Liver (tissue), 9 donors: ENCODE data around the gene CARMIL1. TPM values are rescaled to one million over a fixed set of nuclear protein-coding genes. Genes with fewer than 3 reads are reported as not detected.

Source experiments
- DNase-seq: peaks from one replicate; pipeline ENCODE4 v3.0.0-alpha.2; 2017; ENCODE audit warnings: low spot score
- H3K27ac ChIP-seq, 2 donors: one replicate each; pipeline ENCODE4 v1.7.0; 2013; ENCODE audit warnings: inconsistent platforms in 2 of 2, low read length in 2 of 2, control low read depth in 1 of 2, low read depth in 1 of 2, mild to moderate bottlenecking in 1 of 2
- H3K27me3 ChIP-seq, 4 donors: one replicate each; pipeline versions ENCODE4 v1.6.1 to v1.7.0; 2013; ENCODE audit warnings: low read length in 3 of 4, inconsistent platforms in 1 of 4, mild to moderate bottlenecking in 1 of 4, moderate library complexity in 1 of 4; ENCODE audit not compliant: control insufficient read depth in 4 of 4, insufficient read depth in 4 of 4
- H3K36me3 ChIP-seq, 4 donors: one replicate each; pipeline versions ENCODE4 v1.6.1 to v1.7.0; 2013; ENCODE audit warnings: low read length in 3 of 4, mild to moderate bottlenecking in 3 of 4, low read depth in 1 of 4, moderate library complexity in 1 of 4; ENCODE audit not compliant: control insufficient read depth in 4 of 4, insufficient read depth in 3 of 4
- H3K4me1 ChIP-seq, 4 donors: one replicate each; pipeline versions ENCODE4 v1.6.1 to v1.7.0; 2013; ENCODE audit warnings: low read length in 3 of 4, mild to moderate bottlenecking in 3 of 4, moderate library complexity in 1 of 4; ENCODE audit not compliant: control insufficient read depth in 4 of 4, insufficient read depth in 4 of 4
- H3K4me3 ChIP-seq, 3 donors: one replicate each; pipeline versions ENCODE4 v1.6.1 to v1.7.0; 2013; ENCODE audit warnings: low read length in 3 of 3, control low read depth in 1 of 3, low read depth in 1 of 3, mild to moderate bottlenecking in 1 of 3
- H3K9ac ChIP-seq, 2 donors: one replicate each; pipeline ENCODE4 v1.7.0; 2013; ENCODE audit warnings: low read length in 2 of 2, mild to moderate bottlenecking in 2 of 2, moderate library complexity in 2 of 2, control low read depth in 1 of 2, low read depth in 1 of 2
- H3K9me3 ChIP-seq, 4 donors: one replicate each; pipeline versions ENCODE4 v1.6.1 to v1.7.0; 2013; ENCODE audit warnings: low read length in 3 of 4; ENCODE audit not compliant: control insufficient read depth in 4 of 4
- EGR1 ChIP-seq, 2 donors: IDR thresholded peaks; 2 replicates each; pipeline ENCODE4 v1.6.1; 2016 to 2018; ENCODE audit warnings: antibody characterized with exemption in 2 of 2, low read depth in 2 of 2
- FOXA1 ChIP-seq: IDR thresholded peaks from 2 replicates; pipeline ENCODE4 v1.6.1; 2016; ENCODE audit warnings: antibody characterized with exemption
- FOXA2 ChIP-seq: IDR thresholded peaks from 2 replicates; pipeline ENCODE4 v1.6.1; 2016; ENCODE audit warnings: antibody characterized with exemption
- GABPA ChIP-seq, 2 donors: IDR thresholded peaks in 1 of 2; conservative IDR thresholded peaks in 1 of 2; 2 replicates each; pipeline ENCODE4 v1.6.1; 2016; ENCODE audit warnings: antibody characterized with exemption in 2 of 2, mild to moderate bottlenecking in 1 of 2, moderate library complexity in 1 of 2
- HNF4A ChIP-seq, 2 donors: conservative IDR thresholded peaks; 2 replicates each; pipeline ENCODE4 v1.6.1; 2016; ENCODE audit warnings: antibody characterized with exemption in 2 of 2, mild to moderate bottlenecking in 2 of 2
- HNF4G ChIP-seq: IDR thresholded peaks from 2 replicates; pipeline ENCODE4 v1.6.1; 2016; ENCODE audit warnings: antibody characterized with exemption
- JUND ChIP-seq, 2 donors: IDR thresholded peaks; 2 replicates each; pipeline ENCODE4 v1.6.1; 2016; ENCODE audit warnings: antibody characterized with exemption in 2 of 2
- NR2F2 ChIP-seq: IDR thresholded peaks from 2 replicates; pipeline ENCODE4 v1.6.1; 2016; ENCODE audit warnings: antibody characterized with exemption
- RAD21 ChIP-seq, 2 donors: IDR thresholded peaks; 2 replicates each; pipeline ENCODE4 v1.6.1; 2016; ENCODE audit warnings: antibody characterized with exemption in 2 of 2, mild to moderate bottlenecking in 2 of 2
- RXRA ChIP-seq, 2 donors: IDR thresholded peaks; 2 replicates each; pipeline ENCODE4 v1.6.1; 2017 to 2018; ENCODE audit warnings: antibody characterized with exemption in 2 of 2, mild to moderate bottlenecking in 1 of 2
- SP1 ChIP-seq: IDR thresholded peaks from 2 replicates; pipeline ENCODE4 v1.6.1; 2018; ENCODE audit warnings: antibody characterized with exemption, mild to moderate bottlenecking
- TAF1 ChIP-seq: conservative IDR thresholded peaks from 2 replicates; pipeline ENCODE4 v1.6.1; 2016; ENCODE audit warnings: antibody characterized with exemption, mild to moderate bottlenecking
- YY1 ChIP-seq: IDR thresholded peaks from 2 replicates; pipeline ENCODE4 v1.6.1; 2016; ENCODE audit warnings: antibody characterized with exemption, mild to moderate bottlenecking
- WGBS: extraction: QIAGEN DNeasy Blood & Tissue Kit; methylation state at CpG from one replicate; pipeline ENCODE4 v1.1.7; 2013; 5-methylcytosine and 5-hydroxymethylcytosine counted together
- polyA plus RNA-seq, 2 donors: library from polyadenylated mRNA; stranded (reverse) in 1 of 2; unstranded in 1 of 2; fragments of 200-250 nt in 1 of 2; fragments of >200 nt in 1 of 2; fragmentation: Nextera tagmentation in 1 of 2; extraction: Ambion mirVana in 1 of 2; gene quantifications; one replicate each; pipeline versions ENCODE4 v1.2.1 to v1.2.3, GENCODE V29; 2013 to 2015
- total RNA-seq, 2 donors: library from RNA; depleted of rRNA; stranded (reverse); fragments of >200 nt; gene quantifications; one replicate each; pipeline ENCODE4 v1.2.3, GENCODE V29; 2014
- TF ChIP-seq, protein P1 (sequence below): IDR thresholded peaks from 2 replicates; pipeline ENCODE4 v1.6.1; 2016; ENCODE audit warnings: antibody characterized with exemption
- TF ChIP-seq, protein P2 (sequence below): fragments of 150-350 bp; IDR thresholded peaks from 2 replicates; pipeline ENCODE4 v1.5.1; 2017; ENCODE audit warnings: improper control_type of control experiment, low read depth, low read length; ENCODE audit not compliant: missing input control
- TF ChIP-seq, protein P3 (sequence below): IDR thresholded peaks from 2 replicates; pipeline ENCODE4 v1.6.1; 2016; ENCODE audit warnings: antibody characterized with exemption
- TF ChIP-seq, protein P4 (sequence below): IDR thresholded peaks from 2 replicates; pipeline ENCODE4 v1.6.1; 2016; ENCODE audit warnings: antibody characterized with exemption
- TF ChIP-seq, protein P5 (sequence below): IDR thresholded peaks from 2 replicates; pipeline ENCODE4 v1.6.1; 2016; ENCODE audit warnings: antibody characterized with exemption, mild to moderate bottlenecking
- donor health status: healthy.
- donor health status: healthy.
- donor health status: healthy.
- donor health status: healthy.
- donor health status: healthy.

CARMIL1 gene
- total and polyA plus RNA-seq, 4 donors, result 1.4 to 9.5 (median 3.5) TPM

DNA sequence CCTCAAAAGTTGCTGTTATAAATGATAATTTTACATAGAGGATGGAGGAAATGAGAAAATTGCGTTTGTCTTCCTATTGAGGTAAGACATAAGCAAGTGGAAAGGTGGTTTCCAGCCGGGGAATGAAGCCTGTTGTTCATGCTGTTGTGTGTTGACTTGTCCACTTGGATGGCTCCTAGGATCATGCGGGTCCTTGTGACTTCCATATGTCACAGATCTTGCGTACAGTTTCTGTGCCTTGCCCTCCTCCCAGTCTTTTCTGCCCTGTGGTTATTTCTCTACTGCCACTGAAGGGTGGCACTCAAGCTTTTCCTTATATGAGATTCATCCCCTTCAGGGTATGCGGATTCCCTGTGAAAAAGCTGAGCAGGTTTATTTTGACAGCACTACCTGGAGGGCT is 116.6 kb downstream of the CARMIL1 start:
- DNase-seq, result no peak
- TF ChIP-seq HNF4A (conservative IDR thresholded peaks at IDR 0.05) (no peak), GABPA (IDR thresholded peaks at IDR 0.05 in 1 of 2, conservative IDR thresholded peaks at IDR 0.05 in 1 of 2) (no peak), JUND (IDR thresholded peaks at IDR 0.05) (no peak)
- Histone ChIP-seq H3K27me3 (no peaks in the 10 kb centered on the region), H3K9ac (no peak overlapping the region), H3K4me1 (no peaks in the 10 kb centered on the region), H3K9me3 (no peaks in the 10 kb centered on the region), H3K36me3 (no peaks in the 10 kb centered on the region), H3K4me3 (no peak overlapping the region), H3K27ac (no peak overlapping the region)
- WGBS, result 85% methylated on average over 5 of the region's 5 CpGs

DNA sequence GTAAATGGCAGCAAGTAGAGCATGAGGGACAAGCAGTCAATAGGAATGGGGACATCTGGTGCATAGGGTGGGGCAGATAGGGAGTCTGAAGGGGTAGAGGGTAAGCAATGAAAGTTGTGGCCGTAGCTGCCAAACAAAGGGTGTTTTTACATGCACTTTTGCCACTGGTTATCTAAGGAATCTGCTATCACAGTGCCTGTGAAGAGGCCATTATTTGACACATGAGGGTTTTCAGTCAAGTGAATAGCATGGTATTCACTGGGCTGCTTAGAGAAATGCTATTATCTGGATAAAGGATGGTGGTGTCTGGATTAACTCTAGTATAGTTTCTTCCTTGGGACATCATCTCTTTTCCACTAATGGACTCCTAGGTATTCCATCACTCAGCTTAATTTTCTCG is 118.2 kb downstream of the CARMIL1 start:
- H3K4me3 ChIP-seq, result no peak overlapping the region
- no peak for TF ChIP-seq GABPA (IDR thresholded peaks at IDR 0.05 in 1 of 2, conservative IDR thresholded peaks at IDR 0.05 in 1 of 2)
- TF ChIP-seq RAD21 (IDR thresholded peaks at IDR 0.05), result no peak
- TF ChIP-seq, protein P1, sequence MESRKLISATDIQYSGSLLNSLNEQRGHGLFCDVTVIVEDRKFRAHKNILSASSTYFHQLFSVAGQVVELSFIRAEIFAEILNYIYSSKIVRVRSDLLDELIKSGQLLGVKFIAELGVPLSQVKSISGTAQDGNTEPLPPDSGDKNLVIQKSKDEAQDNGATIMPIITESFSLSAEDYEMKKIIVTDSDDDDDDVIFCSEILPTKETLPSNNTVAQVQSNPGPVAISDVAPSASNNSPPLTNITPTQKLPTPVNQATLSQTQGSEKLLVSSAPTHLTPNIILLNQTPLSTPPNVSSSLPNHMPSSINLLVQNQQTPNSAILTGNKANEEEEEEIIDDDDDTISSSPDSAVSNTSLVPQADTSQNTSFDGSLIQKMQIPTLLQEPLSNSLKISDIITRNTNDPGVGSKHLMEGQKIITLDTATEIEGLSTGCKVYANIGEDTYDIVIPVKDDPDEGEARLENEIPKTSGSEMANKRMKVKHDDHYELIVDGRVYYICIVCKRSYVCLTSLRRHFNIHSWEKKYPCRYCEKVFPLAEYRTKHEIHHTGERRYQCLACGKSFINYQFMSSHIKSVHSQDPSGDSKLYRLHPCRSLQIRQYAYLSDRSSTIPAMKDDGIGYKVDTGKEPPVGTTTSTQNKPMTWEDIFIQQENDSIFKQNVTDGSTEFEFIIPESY, result no peak
- TF ChIP-seq, protein P2, sequence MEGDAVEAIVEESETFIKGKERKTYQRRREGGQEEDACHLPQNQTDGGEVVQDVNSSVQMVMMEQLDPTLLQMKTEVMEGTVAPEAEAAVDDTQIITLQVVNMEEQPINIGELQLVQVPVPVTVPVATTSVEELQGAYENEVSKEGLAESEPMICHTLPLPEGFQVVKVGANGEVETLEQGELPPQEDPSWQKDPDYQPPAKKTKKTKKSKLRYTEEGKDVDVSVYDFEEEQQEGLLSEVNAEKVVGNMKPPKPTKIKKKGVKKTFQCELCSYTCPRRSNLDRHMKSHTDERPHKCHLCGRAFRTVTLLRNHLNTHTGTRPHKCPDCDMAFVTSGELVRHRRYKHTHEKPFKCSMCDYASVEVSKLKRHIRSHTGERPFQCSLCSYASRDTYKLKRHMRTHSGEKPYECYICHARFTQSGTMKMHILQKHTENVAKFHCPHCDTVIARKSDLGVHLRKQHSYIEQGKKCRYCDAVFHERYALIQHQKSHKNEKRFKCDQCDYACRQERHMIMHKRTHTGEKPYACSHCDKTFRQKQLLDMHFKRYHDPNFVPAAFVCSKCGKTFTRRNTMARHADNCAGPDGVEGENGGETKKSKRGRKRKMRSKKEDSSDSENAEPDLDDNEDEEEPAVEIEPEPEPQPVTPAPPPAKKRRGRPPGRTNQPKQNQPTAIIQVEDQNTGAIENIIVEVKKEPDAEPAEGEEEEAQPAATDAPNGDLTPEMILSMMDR, result no peak
- no peak for TF ChIP-seq NR2F2
- TF ChIP-seq YY1, result no peak
- no peak for TF ChIP-seq SP1
- no peak for TF ChIP-seq FOXA1
- TF ChIP-seq, protein P3, sequence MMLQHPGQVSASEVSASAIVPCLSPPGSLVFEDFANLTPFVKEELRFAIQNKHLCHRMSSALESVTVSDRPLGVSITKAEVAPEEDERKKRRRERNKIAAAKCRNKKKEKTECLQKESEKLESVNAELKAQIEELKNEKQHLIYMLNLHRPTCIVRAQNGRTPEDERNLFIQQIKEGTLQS, result no peak
- no peak for TF ChIP-seq RXRA (IDR thresholded peaks at IDR 0.05)
- TF ChIP-seq HNF4G, result no peak
- TF ChIP-seq EGR1 (IDR thresholded peaks at IDR 0.05; ENCODE audit: low read depth in 2 of 2), result no peak
- TF ChIP-seq, protein P4, sequence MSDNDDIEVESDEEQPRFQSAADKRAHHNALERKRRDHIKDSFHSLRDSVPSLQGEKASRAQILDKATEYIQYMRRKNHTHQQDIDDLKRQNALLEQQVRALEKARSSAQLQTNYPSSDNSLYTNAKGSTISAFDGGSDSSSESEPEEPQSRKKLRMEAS, result no peak
- no peak for TF ChIP-seq TAF1
- TF ChIP-seq, protein P5, sequence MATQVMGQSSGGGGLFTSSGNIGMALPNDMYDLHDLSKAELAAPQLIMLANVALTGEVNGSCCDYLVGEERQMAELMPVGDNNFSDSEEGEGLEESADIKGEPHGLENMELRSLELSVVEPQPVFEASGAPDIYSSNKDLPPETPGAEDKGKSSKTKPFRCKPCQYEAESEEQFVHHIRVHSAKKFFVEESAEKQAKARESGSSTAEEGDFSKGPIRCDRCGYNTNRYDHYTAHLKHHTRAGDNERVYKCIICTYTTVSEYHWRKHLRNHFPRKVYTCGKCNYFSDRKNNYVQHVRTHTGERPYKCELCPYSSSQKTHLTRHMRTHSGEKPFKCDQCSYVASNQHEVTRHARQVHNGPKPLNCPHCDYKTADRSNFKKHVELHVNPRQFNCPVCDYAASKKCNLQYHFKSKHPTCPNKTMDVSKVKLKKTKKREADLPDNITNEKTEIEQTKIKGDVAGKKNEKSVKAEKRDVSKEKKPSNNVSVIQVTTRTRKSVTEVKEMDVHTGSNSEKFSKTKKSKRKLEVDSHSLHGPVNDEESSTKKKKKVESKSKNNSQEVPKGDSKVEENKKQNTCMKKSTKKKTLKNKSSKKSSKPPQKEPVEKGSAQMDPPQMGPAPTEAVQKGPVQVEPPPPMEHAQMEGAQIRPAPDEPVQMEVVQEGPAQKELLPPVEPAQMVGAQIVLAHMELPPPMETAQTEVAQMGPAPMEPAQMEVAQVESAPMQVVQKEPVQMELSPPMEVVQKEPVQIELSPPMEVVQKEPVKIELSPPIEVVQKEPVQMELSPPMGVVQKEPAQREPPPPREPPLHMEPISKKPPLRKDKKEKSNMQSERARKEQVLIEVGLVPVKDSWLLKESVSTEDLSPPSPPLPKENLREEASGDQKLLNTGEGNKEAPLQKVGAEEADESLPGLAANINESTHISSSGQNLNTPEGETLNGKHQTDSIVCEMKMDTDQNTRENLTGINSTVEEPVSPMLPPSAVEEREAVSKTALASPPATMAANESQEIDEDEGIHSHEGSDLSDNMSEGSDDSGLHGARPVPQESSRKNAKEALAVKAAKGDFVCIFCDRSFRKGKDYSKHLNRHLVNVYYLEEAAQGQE, result no peak
- TF ChIP-seq JUND (IDR thresholded peaks at IDR 0.05), result no peak
- no peak for TF ChIP-seq FOXA2
- no peak for TF ChIP-seq HNF4A (conservative IDR thresholded peaks at IDR 0.05)
- 98% methylated on average over 2 of the region's 2 CpGs for WGBS
- H3K9me3 ChIP-seq, result no peaks in the 10 kb centered on the region
- no peak overlapping the region for H3K9ac ChIP-seq
- H3K36me3 ChIP-seq, result no peaks in the 10 kb centered on the region
- no peak for DNase-seq
- no peaks in the 10 kb centered on the region for H3K4me1 ChIP-seq
- no peak overlapping the region for H3K27ac ChIP-seq
- H3K27me3 ChIP-seq, result no peaks in the 10 kb centered on the region
